Measurements from ENCODE around the gene MYLK4. TPM values are rescaled to one million over a fixed set of nuclear protein-coding genes. Genes with fewer than 3 reads are reported as not detected.

The MYLK4 gene
- total RNA-seq, 1 donor from 2014 or later, result 1.2 TPM

DNA sequence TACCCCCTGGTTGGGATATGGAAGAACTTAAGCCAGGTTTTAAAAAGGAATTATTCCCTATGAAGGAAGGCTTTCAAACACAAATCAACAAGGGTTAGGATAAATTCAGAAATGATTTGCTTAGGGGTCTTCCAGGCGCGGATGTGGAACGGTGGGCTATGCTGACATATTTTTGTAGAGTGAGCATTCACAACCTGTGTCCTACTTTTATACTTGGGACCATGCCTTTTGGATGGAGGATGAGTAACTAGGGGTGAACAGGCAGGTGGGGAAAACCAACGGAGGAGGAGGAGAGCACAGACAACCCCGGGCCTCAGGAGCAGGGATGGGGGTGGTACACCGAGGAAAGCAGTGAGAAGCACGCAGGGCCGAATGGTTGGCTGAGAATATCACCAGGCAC, 5.9 kb downstream of the MYLK4 start:
- Histone ChIP-seq H3K27ac (replicated peaks) (peak overlapping the region; percentile 93), H3K9me3 (replicated peaks) (no peaks in the 10 kb centered on the region), H3K4me1 (peaks cover 33% of the 10 kb centered on the region), H3K27me3 (ENCODE audit: low read depth) (no peaks in the 10 kb centered on the region), H3K4me3 (peak overlapping the region; percentile 57), H3K36me3 (no peaks in the 10 kb centered on the region)
- DNase-seq, result no peak
- TF ChIP-seq CTCF (IDR thresholded peaks at IDR 0.05; ENCODE audit: borderline replicate concordance), result no peak
- intact Hi-C loops (cut with micrococcal nuclease), result loop anchor here (5.0 kb wide), 1 partner anchor 1147 kb away; no protein-coding TSS in a partner anchor

DNA sequence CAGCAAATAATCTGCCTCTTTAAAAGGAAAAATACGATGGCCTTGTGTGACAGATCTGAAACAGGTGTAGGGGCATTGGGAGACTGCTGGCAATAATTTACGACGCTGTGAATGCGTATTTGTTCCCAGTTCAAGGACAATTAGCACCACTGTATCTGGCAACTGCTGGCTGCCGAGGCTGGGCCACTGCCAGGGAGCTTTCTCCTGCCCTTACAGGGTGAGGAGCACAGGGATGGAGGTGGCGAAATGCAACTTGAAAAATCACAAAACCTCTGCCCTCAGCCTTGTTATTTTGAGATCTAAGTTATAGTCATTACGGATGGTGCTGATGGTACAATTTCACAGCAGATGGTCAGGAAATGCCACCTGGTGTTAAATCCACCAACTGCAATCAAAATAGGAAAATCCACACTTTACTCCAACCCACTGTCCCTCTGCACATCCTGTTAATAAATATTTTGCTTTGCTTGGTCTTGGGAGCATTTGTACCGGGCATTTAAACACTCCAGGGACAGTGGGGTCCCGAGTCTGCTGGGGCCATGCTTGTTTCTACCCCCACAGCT, 6.4 kb downstream of the MYLK4 start:
- peak overlapping the region; percentile 93 for H3K27ac ChIP-seq (replicated peaks)
- peaks cover 33% of the 10 kb centered on the region for H3K4me1 ChIP-seq
- peak; percentile 75 for DNase-seq
- TF ChIP-seq CTCF (IDR thresholded peaks at IDR 0.05; ENCODE audit: borderline replicate concordance), result no peak
- peak overlapping the region; percentile 57 for H3K4me3 ChIP-seq
- no peaks in the 10 kb centered on the region for H3K36me3 ChIP-seq
- intact Hi-C loops (cut with micrococcal nuclease), result no loop called here
- no peaks in the 10 kb centered on the region for H3K9me3 ChIP-seq (replicated peaks)
- H3K27me3 ChIP-seq (ENCODE audit: low read depth), result no peaks in the 10 kb centered on the region

GRCh38 chr6:2743280-2744208, 7.2 kb downstream of the MYLK4 start:
- Histone ChIP-seq H3K27me3 (ENCODE audit: low read depth) (no peaks in the 10 kb centered on the region), H3K4me3 (peak overlapping the region; percentile 57), H3K4me1 (peaks cover 31% of the 10 kb centered on the region), H3K9me3 (replicated peaks) (no peaks in the 10 kb centered on the region), H3K36me3 (no peaks in the 10 kb centered on the region), H3K27ac (replicated peaks) (peak overlapping the region; percentile 93)
- intact Hi-C loops (cut with micrococcal nuclease), result no loop called here
- no peak for TF ChIP-seq CTCF (IDR thresholded peaks at IDR 0.05; ENCODE audit: borderline replicate concordance)
- DNase-seq, result no peak

GRCh38 chr6:2741756-2742155, 9.0 kb downstream of the MYLK4 start:
- H3K36me3 ChIP-seq, result no peaks in the 10 kb centered on the region
- intact Hi-C loops (cut with micrococcal nuclease), result no loop called here
- no peak for TF ChIP-seq CTCF (IDR thresholded peaks at IDR 0.05; ENCODE audit: borderline replicate concordance)
- H3K4me1 ChIP-seq, result peaks cover 30% of the 10 kb centered on the region
- H3K4me3 ChIP-seq, result no peak overlapping the region
- no peaks in the 10 kb centered on the region for H3K27me3 ChIP-seq (ENCODE audit: low read depth)
- H3K9me3 ChIP-seq (replicated peaks), result no peaks in the 10 kb centered on the region
- H3K27ac ChIP-seq (replicated peaks), result peak overlapping the region; percentile 62
- DNase-seq, result no peak

GRCh38 chr6:2740581-2740980, 10.1 kb downstream of the MYLK4 start:
- Histone ChIP-seq H3K27me3 (ENCODE audit: low read depth) (no peaks in the 10 kb centered on the region), H3K4me1 (peaks cover 30% of the 10 kb centered on the region), H3K9me3 (replicated peaks) (no peaks in the 10 kb centered on the region), H3K4me3 (no peak overlapping the region), H3K36me3 (no peaks in the 10 kb centered on the region), H3K27ac (replicated peaks) (peak overlapping the region; percentile 62)
- no peak for TF ChIP-seq CTCF (IDR thresholded peaks at IDR 0.05; ENCODE audit: borderline replicate concordance)
- intact Hi-C loops (cut with micrococcal nuclease), result no loop called here
- no peak for DNase-seq
